HCT116 (cell line): ENCODE results near the gene TUBA1C. TPM values are rescaled to one million over a fixed set of nuclear protein-coding genes. Genes with fewer than 3 reads are reported as not detected.

Source experiments
- ATAC-seq: fragments of 200-7000 bp; cut with Tn5 transposase; 2 replicates; pipeline ENCODE4 v1.9.1; 2020; ENCODE audit warnings: mild to moderate bottlenecking, moderate library complexity
- BruUV-seq: library from RNA; stranded (reverse); fragments of 400-500 nt; replicated peaks from 2 replicates; lab custom pipeline; 2021; lab: Mats Ljungman, UMichigan
- CTCF ChIA-PET: fragments of 300-600 bp; sonication (Branson Sonifier 250); formaldehyde crosslinking; loops from one replicate; lab custom pipeline; 2021; ENCODE audit warnings: antibody characterized with exemption; lab: Charles Lee
- POLR2A ChIA-PET: fragments of 300-600, 350-600 bp; sonication (Branson Sonifier 250); formaldehyde crosslinking; loops from one replicate; lab custom pipeline; 2021; ENCODE audit warnings: antibody characterized with exemption; lab: Charles Lee
- RAD21 ChIA-PET, 2 experiments: fragments of 300-600 bp; sonication (Branson Sonifier 250); formaldehyde crosslinking; loops; one replicate each; lab custom pipeline; 2023; ENCODE audit warnings: low total read pairs in 2 of 2; ENCODE audit not compliant: uncharacterized antibody in 2 of 2, unreplicated experiment in 2 of 2, low non-redundant PET in 1 of 2; lab: Charles Lee
- DNase-seq: peaks from one replicate; pipeline ENCODE4 v3.0.0-alpha.2; 2010; ENCODE audit warnings: low read depth, low spot score
- H2AFZ ChIP-seq: fragments of 200-600 bp; shearing (Covaris generic), sonication (generic); 2 replicates; pipeline ENCODE4 v1.6.1; 2017; ENCODE audit warnings: low read depth, mixed run types, mixed read lengths, antibody characterized with exemption, low read length; ENCODE audit not compliant: poor library complexity, severe bottlenecking
- H3K27ac ChIP-seq: 2 replicates; pipeline ENCODE4 v1.5.1; 2012; ENCODE audit warnings: low read depth, low read length
- H3K27me3 ChIP-seq: fragments of 200-600 bp; sonication (generic); 2 replicates; pipeline ENCODE4 v1.6.1; 2016; ENCODE audit warnings: mixed run types, low read length, mixed read lengths; ENCODE audit not compliant: insufficient read depth
- H3K36me3 ChIP-seq, 2 experiments: fragments of 200-500 bp in 1 of 2; fragments of 200-600 bp in 1 of 2; sonication (Bioruptor generic) in 1 of 2; sonication (generic) in 1 of 2; 2 replicates each; pipeline versions ENCODE4 v1.5.1 to v1.6.1; 2014 to 2016; ENCODE audit warnings: low read length in 2 of 2, inconsistent platforms in 1 of 2, mixed read lengths in 1 of 2, mixed run types in 1 of 2; ENCODE audit not compliant: insufficient read depth in 2 of 2, control insufficient read depth in 1 of 2
- H3K4me1 ChIP-seq, 2 experiments: fragments of 200-600 bp in 1 of 2; sonication (generic) in 1 of 2; 2 replicates each; pipeline versions ENCODE4 v1.5.1 to v1.6.1; 2012 to 2017; ENCODE audit warnings: low read length in 2 of 2, inconsistent platforms in 1 of 2, mild to moderate bottlenecking in 1 of 2, mixed read lengths in 1 of 2, mixed run types in 1 of 2, moderate library complexity in 1 of 2; ENCODE audit not compliant: insufficient read depth in 2 of 2, control insufficient read depth in 1 of 2
- H3K4me2 ChIP-seq: fragments of 200-600 bp; sonication (generic); 2 replicates; pipeline ENCODE4 v1.6.1; 2017; ENCODE audit warnings: mixed run types, low read length, mixed read lengths
- H3K4me3 ChIP-seq, 2 experiments: fragments of 200-600 bp in 1 of 2; sonication (generic) in 1 of 2; replicated peaks in 1 of 2; 2 replicates each; pipeline ENCODE4 v1.5.1; 2011 to 2016; ENCODE audit warnings: low read length in 2 of 2, control low read depth in 1 of 2, low read depth in 1 of 2, mild to moderate bottlenecking in 1 of 2, mixed read lengths in 1 of 2, mixed run types in 1 of 2
- H3K79me2 ChIP-seq: fragments of 200-600 bp; sonication (generic); 2 replicates; pipeline ENCODE4 v1.6.1; 2017; ENCODE audit warnings: mild to moderate bottlenecking, mixed run types, low read length, moderate library complexity, mixed read lengths; ENCODE audit not compliant: insufficient read depth
- H3K9ac ChIP-seq: fragments of 200-600 bp; sonication (generic); 2 replicates; pipeline ENCODE4 v1.6.1; 2016; ENCODE audit warnings: low read length, mixed read lengths
- H3K9me2 ChIP-seq: fragments of 200-600 bp; sonication (generic), shearing (Covaris generic); 2 replicates; pipeline ENCODE4 v1.6.1; 2017; ENCODE audit warnings: mixed run types, mild to moderate bottlenecking, moderate library complexity; ENCODE audit not compliant: insufficient read depth
- H3K9me3 ChIP-seq, 2 experiments: fragments of 200-500 bp in 1 of 2; fragments of 200-600 bp in 1 of 2; sonication (Bioruptor generic) in 1 of 2; sonication (generic) in 1 of 2; 2 replicates each; pipeline ENCODE4 v1.6.1; 2014 to 2017; ENCODE audit warnings: low read length in 2 of 2, mixed read lengths in 2 of 2, inconsistent platforms in 1 of 2, low read depth in 1 of 2, mild to moderate bottlenecking in 1 of 2, mixed run types in 1 of 2, moderate library complexity in 1 of 2; ENCODE audit not compliant: control insufficient read depth in 1 of 2, insufficient read depth in 1 of 2
- H4K20me1 ChIP-seq: fragments of 200-600 bp; sonication (generic), shearing (Covaris generic); 2 replicates; pipeline ENCODE4 v1.6.1; 2017; ENCODE audit warnings: mixed run types, mild to moderate bottlenecking, moderate library complexity; ENCODE audit not compliant: insufficient read depth
- CBX3 ChIP-seq: IDR thresholded peaks from 2 replicates; pipeline ENCODE4 v1.6.1; 2012; ENCODE audit warnings: low read depth
- CTCF ChIP-seq, 3 experiments: fragments of 200-600 bp in 1 of 3; sonication (generic) in 1 of 3; IDR thresholded peaks in 2 of 3; conservative IDR thresholded peaks in 1 of 3; 2 replicates each; pipeline ENCODE4 v1.5.1; 2012 to 2017; ENCODE audit warnings: low read depth in 2 of 3, low read length in 2 of 3, antibody characterized with exemption in 1 of 3, borderline replicate concordance in 1 of 3, control low read depth in 1 of 3, mild to moderate bottlenecking in 1 of 3, mixed read lengths in 1 of 3, mixed run types in 1 of 3, moderate library complexity in 1 of 3; ENCODE audit not compliant: insufficient read depth in 1 of 3
- EZH2 ChIP-seq: fragments of 200-600 bp; sonication (generic); IDR thresholded peaks from 2 replicates; pipeline ENCODE4 v1.6.1; 2017; ENCODE audit warnings: antibody characterized with exemption, mixed run types
- FOSL1 ChIP-seq: IDR thresholded peaks from 2 replicates; pipeline ENCODE4 v1.6.1; 2012; ENCODE audit warnings: low read depth
- JUND ChIP-seq: IDR thresholded peaks from 2 replicates; pipeline ENCODE4 v1.6.1; 2012
- POLR2A ChIP-seq: IDR thresholded peaks from 2 replicates; pipeline ENCODE4 v1.7.0; 2011; ENCODE audit warnings: borderline replicate concordance; ENCODE audit not compliant: insufficient read depth, insufficient read length; ENCODE audit errors: extremely low read depth
- POLR2AphosphoS5 ChIP-seq: IDR thresholded peaks from 2 replicates; pipeline ENCODE4 v1.6.1; 2011; ENCODE audit warnings: mild to moderate bottlenecking, low read depth, low read length, moderate library complexity
- RAD21 ChIP-seq: IDR thresholded peaks from 2 replicates; pipeline ENCODE4 v1.6.1; 2012; ENCODE audit warnings: low read depth, mild to moderate bottlenecking
- SRF ChIP-seq: IDR thresholded peaks from 2 replicates; pipeline ENCODE4 v1.6.1; 2012; ENCODE audit warnings: low read depth
- TCF7L2 ChIP-seq: IDR thresholded peaks from 2 replicates; pipeline ENCODE4 v1.7.0; 2011; ENCODE audit warnings: borderline replicate concordance, inconsistent platforms; ENCODE audit not compliant: insufficient read depth, insufficient read length; ENCODE audit errors: extremely low read depth
- ZFX ChIP-seq: fragments of 450-650 bp; IDR thresholded peaks from 2 replicates; pipeline ENCODE4 v1.6.1; 2017
- intact Hi-C: fragments of 100-400 bp; cut with micrococcal nuclease; formaldehyde crosslinking; loops from 2 replicates; pipeline ENCODE4 v1.10.0; 2022
- total RNA-seq: library from RNA; stranded (reverse); gene quantifications from one replicate; pipeline ENCODE4 v1.2.1, GENCODE V29; 2021; ENCODE audit not compliant: unreplicated experiment

Gene TUBA1C
- total RNA-seq, 1 experiment from 2014 or later: 571 TPM

GRCh38 chr12:49288922-49289555, 24.2 kb downstream of the TUBA1C start:
- ChIA-PET POLR2A (interaction anchor here (0.7 to 1.2 kb wide), 5 partner anchors 8 to 59 kb away, joined by 3 to 5 read pairs (median 3); partner anchors contain the start of gene TROAP), CTCF (interaction anchor here (0.6 to 4.2 kb wide), 13 partner anchors 9 to 292 kb away, joined by 3 to 47 read pairs (median 10); partner anchors contain the start of genes DNAJC22 and TROAP), RAD21 (interaction anchor here (1.0 to 1.8 kb wide), 3 partner anchors 58 to 68 kb away, joined by 4 to 7 read pairs (median 7); no protein-coding TSS in a partner anchor)
- Histone ChIP-seq H2AFZ (no peak overlapping the region), H3K9me3 (no peaks in the 10 kb centered on the region), H3K27ac (no peak overlapping the region), H3K4me2 (no peak overlapping the region), H3K27me3 (no peaks in the 10 kb centered on the region), H3K9me2 (no peaks in the 10 kb centered on the region), H3K9ac (no peak overlapping the region), H3K4me3 (no peak overlapping the region), H3K4me1 (peaks cover 0 to 10% of the 10 kb centered on the region in 2 experiments; a peak in 2 of 4 replicates), H3K79me2 (no peaks in the 10 kb centered on the region), H4K20me1 (no peaks in the 10 kb centered on the region), H3K36me3 (no peaks in the 10 kb centered on the region)
- no peak for TF ChIP-seq FOSL1
- no peak for TF ChIP-seq CBX3
- TF ChIP-seq CTCF (IDR thresholded peaks at IDR 0.05 in 2 of 3, conservative IDR thresholded peaks at IDR 0.05 in 1 of 3; ENCODE audit: borderline replicate concordance in 1 of 3, insufficient read depth in 1 of 3, low read depth in 2 of 3, low read length in 2 of 3): no peak
- TF ChIP-seq SRF: no peak
- no peak for TF ChIP-seq TCF7L2
- TF ChIP-seq RAD21: no peak
- TF ChIP-seq POLR2AphosphoS5: no peak
- TF ChIP-seq ZFX: no peak
- TF ChIP-seq JUND: no peak
- no peak for TF ChIP-seq EZH2
- no peak for TF ChIP-seq POLR2A
- BruUV-seq: no TSS peak
- no peak for DNase-seq
- intact Hi-C loops: loop anchor here (1.0 to 2.0 kb wide), 5 partner anchors 50 to 291 kb away; no protein-coding TSS in a partner anchor
- ATAC-seq: peak; percentile 7; the same call in 1 of the 2 replicates
